NCI-H82 treated with DMSO at 0.1 percent for 48 hours (cell line): ENCODE results near the gene ABTB2.
A peak's percentile ranks its signal among the peaks of the same experiment; 100 is the strongest.

Experiments used
- DNase-seq: peaks from one replicate; lab custom pipeline; 2025; ENCODE audit not compliant: unreplicated experiment; lab: John Stamatoyannopoulos, UW

Gene ABTB2

DNA sequence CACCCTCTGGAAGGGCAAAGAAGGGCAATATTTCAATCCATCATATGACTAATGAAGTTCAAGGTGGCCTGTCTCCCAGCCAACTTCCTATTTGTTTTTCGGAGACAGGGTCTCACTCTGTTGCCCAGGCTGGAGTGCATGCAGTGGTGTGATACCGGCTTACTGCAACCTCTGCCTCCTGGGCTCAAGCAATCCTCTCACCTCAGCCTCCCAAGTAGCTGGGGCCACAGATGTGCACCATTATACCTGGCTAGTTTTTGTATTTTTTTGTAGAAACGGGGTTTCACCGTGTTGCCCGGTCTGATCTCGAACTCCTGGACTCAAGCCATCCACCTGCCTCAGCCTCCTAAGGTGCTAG, 13.4 kb downstream of the ABTB2 start:
- no peak for DNase-seq

DNA sequence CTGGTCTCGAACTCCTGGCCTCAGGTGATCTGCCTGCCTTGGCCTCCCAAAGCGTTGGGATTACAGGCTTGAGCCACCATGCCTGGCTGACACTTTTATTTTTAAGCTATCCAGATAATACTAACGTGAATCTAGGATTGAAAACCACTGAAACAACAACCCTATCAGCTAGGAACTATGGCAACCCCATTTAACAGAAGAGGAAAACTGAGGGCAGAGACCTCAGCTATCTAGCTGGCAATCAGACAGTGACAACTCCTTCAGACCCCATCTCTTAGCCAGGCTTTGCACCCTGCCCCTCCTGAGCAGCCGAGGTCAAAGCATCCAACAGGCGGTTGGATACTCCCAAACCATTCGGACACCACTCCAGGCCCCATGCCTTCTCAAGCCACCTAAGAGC, 14.1 kb downstream of the ABTB2 start:
- no peak for DNase-seq

DNA sequence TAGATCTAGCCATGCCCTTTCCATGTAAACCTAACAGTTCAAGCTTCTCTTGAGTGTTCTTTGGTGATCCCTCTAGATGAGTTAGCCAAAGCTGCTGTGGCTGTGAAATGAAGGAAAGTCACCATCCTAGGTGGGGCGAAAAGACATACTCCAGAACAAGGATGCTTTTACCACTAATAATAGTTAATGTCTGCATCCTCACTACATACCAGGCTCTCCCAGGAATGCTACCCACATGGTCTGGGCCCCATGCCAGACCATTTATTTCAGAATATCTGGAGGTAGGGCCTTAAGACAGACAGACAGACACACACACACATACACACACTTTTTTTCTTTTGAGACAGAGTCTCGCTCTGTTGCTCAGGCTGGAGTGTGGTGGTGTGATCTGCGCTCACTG, 14.7 kb downstream of the ABTB2 start:
- no peak for DNase-seq

DNA sequence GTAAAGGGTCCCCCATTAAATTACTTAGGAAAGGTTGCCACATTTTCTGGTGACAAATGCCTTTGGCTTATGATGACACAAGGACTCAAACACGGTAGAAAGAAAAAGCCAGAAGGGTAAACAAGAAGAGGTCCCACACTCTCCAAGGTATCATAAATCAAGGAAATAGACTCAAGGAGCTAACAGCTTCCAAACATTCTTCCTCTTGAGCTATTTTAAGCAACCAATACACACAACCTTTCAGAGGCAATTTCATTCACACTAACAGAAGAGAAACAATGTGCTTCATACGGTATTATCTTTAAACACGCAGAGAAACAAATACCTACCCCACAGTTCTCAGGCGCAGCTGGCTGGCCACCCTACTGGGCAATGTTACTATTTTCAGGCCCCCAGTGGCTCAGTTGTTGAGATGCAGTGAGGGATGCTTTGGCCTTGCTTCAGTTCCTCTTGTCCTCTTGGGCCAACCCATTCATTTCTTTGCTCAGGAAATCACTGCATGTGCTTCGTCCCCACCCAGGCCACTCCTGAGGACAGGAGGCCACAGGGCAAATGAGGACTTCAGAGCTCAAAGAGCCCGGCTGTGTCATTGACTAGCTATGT, 15.8 kb downstream of the ABTB2 start:
- no peak for DNase-seq

DNA sequence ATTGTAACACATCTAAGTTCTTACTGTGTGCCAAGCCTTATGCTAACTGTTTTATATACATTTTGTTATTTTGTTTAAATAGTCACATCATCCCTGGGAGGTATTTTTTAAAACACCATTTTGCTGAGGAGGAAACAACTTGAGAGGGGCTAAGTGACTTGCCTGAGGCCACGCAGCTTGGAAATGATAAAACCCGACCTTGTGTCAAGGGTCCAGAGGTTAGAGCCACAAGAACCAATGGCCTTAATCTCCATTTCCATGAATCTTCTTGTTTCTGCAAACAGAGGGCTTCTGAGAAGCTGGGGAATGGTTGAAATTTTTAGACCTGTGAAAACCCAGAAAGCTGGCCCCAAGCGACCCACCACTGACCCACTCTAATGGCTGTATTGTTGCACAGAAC, 16.7 kb downstream of the ABTB2 start:
- DNase-seq, result no peak

DNA sequence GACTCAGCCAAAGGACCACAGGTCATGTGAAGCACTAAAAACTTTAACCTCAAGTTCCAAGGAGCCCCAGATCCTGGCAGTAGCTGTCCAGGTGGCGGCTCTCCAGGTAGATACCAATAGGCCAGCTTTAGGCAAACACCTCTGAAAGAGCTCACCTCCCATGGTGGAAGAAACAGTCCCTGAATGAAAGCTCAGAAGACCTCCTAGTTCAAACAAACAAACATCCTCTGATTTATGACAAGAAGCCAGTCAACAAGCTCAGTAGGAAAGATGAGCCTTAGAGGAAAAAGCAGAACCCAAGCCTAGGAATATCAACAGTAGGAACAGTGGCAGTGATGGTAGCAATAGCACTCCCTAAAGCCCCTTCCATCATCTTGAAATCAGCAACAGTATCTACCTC, 17.2 kb downstream of the ABTB2 start:
- DNase-seq, result no peak

DNA sequence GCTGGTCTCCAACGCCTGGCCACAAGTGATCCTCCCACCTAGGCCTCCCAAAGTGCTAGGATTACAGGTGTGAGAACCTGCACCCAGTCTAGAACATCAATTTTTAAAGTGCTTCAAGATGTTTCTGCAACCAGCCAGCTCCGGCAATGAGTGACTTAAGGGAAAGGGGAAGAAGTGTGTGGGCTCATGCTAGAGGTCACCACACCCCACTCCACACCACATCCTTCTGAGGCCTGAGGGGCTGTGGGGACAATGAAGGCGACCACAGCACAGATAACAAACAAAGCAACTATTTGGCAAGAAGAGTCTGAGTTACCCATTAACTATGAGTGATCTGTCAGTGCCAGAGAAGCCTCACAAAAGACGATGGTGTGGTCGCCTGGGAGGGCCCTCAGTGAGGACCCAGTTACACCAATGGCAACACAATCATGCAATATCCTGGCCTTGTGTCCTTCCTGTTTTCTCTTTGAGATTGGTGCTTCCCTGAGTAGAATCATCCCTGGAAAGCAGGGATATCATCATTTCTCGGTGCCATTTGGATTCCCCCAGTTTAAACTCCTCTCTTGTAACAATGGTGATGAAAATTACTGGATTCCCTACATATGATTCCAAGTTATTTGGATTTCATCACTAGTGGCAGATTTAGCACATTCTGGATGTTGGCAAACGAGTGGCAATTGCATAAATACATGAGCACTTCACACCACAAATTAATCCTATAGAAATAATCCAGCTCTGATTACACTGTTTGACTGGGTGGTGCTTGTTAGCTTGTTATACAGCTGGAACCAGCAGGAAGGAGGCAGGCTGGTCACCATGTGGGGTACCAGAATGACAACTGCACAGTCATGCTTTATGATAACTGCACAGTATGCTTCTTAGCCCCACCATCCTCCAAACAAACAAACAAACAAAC, 18.4 kb downstream of the ABTB2 start:
- no peak for DNase-seq

DNA sequence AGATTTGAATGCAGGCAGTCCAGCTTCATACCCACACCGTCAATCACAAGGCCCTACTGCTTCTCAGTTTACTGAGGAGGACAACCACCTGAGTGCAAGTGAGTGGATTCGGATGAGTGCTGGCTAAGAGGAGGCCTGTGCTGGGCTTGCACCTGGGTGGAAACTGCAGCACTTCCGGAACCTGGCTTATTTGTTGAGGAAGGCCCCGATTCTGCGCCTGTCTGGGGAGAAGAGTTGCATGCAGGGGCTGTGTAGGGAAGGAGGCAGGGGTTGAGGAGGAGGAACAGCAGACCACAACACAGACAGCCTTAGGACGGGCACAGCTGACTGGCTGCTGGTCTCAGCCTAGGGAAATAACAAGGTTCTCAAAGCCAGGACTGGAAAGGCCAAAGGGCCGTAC, 20.8 kb downstream of the ABTB2 start:
- DNase-seq, result no peak

DNA sequence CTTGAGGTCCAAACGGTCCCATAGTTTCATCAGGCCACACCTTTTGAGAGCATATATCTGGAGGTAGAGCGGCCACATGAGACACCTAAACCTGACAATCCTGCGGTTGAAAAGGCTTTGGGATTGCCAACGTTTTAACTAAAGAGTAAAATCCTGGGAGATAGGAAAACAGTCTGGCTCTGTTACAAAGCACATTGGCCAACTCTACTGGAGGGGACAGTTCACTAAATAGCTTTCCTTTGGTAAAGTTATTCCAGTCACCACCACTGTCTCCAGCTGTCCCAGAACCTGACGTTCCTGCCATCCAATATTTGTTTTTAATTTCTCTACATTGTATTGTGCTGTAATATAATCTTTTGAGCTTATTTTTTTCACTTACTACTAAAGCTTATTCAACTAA, 22.0 kb downstream of the ABTB2 start:
- DNase-seq, result no peak

DNA sequence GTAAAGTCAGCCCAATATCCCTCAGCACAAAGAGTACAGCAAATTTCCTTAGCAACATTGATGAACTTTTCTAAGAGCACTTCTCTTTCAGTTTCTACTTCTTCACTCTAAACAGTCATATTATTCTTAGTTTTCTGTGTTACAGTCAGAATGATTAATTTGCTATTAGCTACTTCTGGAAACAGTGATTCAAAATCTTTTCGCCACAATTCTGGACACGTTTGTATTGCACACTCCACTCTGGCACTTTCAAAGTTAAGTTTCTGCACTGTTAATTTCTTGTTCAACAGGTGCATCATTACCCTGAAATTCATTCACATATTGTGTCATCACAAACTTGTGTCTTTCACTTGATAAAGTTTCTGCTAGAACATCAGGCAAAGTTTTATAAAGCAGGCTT, 22.5 kb downstream of the ABTB2 start:
- no peak for DNase-seq

DNA sequence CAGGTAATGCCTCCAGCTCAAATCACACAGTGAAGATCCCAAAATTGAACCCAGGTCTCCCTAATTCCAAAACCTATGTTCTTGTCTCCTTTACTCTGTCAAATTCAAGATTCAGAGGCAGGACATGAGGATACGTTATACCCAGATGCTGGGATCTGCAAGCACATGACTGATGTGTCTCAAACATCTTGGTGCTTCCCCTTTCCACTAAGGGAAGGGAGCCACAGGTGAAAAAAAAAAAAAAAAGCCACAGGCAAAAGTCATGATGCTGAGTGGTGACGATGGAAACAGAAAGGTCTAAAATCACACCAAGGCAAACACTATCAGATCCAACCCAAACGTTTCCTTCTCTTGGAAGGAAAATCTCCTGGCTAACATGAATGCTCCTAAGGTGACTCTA, 24.0 kb downstream of the ABTB2 start:
- DNase-seq, result no peak

DNA sequence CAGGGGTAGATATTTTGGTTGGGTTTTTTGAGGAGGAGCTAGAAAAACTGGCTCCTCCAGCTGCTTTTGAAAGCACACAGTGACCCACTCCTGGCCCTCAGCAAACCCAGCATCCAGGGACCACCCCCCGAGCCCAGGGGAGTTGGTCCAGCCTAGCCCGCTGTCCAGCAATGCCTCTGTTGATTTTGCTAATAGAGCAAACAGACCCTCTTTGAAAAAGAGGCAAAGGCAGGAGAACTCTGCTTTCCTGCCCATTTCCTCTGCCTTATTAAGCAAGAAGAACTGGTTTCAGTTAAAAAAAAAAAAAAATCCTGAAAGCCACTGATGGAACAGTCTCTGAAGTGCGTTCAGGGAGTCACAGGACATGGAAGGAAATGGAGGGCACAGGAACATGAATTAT, 25.3 kb downstream of the ABTB2 start:
- no peak for DNase-seq

DNA sequence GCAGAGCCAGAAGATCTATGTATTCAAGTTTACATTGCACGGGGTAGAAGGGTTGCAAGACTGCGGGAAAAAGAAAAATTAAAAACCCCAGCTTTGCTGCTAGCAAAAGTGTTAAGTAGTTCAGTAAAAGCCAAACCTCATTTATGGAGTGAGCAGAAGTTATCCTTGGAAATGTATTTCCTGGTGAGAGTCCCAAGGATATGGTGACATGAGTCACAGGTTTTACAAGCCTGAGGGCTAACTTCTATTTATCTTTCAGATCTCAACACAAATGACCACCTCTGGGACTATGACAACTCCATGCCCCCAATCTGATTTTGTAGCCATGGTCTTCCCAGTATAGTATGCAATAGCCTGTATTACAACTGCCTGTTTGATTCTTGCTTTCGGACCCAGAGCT, 26.1 kb downstream of the ABTB2 start:
- no peak for DNase-seq

DNA sequence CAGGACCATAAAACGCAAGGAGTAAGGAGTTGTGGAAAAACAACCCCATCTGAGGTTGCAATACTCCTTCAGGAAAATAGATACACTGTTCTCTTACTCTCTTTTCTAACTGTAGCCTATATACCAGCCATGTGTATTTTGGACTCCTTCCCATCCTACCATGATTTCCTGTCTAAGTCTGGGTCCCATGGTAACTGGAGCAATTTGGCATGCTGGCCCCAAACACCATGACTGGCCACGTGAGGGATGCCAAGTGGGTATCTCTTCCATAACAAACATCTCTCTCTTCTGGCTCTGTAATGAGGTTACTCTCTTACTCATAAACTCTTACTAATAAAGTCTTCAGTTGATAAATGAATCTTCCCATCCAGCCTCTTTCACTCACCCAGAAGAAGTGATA, 26.5 kb downstream of the ABTB2 start:
- DNase-seq, result no peak

DNA sequence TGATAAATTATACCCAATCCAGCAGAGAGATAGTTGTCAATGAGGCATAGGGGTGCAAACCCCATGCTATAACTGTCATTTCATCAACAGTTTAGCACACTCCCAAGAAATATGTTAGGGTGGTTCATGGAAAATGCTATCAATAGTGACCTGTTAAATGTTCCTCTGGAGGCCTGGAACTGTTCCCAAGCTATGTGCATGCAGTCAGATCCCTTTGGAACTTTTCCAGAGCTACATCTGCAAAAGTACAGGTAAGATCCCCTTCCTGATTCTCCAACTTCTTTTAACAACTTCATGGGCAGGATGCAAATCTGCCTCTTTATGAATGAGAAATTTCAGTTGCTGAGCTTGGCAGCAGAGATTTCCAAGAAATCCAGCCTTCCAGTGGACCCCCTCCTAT, 27.2 kb downstream of the ABTB2 start:
- no peak for DNase-seq

DNA sequence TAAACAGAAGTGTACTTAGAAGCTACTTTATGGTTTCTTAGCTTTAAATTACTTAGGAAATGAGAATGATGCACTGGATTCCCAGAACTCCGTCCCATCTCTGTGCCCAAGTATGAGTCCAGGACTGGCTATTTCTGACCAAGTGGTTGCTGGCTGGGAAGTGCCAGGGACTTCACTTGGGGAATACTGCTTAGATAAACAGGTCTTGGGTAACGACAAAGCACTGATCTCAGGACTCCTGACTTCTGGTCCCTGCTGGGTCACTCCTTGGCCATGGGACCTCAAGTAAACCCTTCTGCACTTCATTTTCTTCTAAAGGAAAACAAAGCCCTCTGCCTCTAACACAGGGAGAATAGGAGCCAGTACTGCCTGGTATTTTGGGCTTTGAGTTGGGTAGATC, 27.9 kb downstream of the ABTB2 start:
- no peak for DNase-seq

DNA sequence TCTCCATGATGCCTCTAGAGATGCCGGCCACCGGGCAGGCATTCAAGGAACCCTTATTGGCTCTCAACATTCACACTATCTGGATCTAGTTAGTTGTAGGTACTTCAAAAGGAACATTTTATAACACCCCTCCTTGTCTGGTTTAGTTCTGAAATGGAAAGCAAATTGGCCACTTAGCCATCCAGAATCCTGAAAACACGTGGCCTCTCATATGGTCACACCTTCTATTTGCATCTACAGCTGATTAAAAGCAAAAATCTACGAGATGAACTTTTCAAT, 29.2 kb downstream of the ABTB2 start:
- DNase-seq, result no peak

DNA sequence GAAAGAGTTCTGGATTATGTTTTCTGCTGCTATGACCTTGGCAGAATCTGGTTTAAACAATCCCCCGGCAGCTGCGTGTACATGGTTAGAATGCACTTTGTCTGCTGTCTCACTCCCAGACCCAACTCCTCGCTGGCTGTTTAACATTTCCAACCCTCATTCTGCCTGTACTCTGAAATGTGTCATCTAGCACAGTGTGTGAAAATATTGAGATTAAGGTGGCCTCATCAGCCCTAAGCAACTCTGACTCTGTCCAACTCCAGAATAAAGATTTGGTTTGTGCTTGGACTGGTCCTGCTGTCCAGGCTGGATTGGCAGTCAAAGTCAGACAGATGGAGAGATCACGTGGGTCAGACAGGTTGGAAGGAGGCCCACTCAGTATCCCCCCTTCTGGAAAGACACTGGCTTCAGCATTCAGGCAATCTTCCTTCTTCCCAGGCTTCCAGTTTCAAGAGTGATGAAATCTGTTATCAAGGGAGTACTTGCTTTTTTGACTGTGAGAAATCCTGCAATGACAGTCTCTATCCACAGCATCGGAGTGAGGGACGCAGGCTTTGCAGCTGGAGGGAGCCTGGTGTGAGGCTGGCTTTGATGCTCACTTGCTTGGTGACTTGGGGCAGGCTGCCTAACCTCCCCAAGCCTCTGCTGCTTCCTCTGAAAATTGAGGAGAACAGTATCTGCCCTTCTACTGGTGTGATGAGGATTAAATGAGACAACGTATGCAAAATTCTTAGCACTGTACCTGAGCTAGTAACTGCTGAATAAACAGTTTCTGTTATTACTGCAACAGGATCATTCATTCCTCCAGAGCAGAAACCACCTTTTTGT, 29.8 kb downstream of the ABTB2 start:
- DNase-seq, result peak; percentile 44

DNA sequence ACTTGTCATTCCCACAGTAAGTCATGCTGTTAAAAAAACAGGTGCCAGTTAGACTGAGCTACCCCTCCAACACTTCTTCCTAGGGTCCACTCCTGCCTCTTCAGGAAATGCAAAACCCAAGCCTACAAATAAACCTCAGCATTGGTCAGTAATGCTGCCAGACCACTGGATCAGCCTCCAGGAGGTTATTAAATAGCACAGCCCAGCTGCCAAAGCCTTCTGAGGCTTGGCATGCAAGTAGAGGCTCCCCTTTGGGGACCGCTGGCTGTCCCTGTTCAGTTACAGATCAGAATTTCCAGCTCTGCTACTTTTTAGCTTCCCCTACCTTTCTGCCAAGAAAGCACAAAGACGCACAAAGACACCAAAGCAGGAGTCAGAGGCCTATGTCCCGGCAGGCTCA, 33.3 kb downstream of the ABTB2 start:
- no peak for DNase-seq

DNA sequence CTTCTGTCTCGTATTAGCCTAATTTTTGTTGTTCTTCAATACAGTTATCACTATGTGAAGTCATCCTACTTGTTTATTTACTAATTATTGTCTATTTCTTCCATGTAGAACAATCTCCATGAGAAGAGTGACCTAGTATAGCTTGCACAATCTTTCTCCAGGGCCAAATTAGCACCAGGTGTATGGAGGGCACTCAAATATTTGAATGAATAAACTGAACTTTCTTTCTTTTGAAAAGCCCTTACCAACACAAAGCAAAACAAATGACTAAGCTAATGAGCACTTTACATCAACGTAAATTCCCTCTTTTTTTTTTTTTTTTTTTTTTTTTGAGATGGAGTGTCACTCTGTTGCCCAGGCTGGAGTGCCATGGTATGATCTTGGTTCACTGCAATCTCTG, 34.2 kb downstream of the ABTB2 start:
- DNase-seq, result no peak

DNA sequence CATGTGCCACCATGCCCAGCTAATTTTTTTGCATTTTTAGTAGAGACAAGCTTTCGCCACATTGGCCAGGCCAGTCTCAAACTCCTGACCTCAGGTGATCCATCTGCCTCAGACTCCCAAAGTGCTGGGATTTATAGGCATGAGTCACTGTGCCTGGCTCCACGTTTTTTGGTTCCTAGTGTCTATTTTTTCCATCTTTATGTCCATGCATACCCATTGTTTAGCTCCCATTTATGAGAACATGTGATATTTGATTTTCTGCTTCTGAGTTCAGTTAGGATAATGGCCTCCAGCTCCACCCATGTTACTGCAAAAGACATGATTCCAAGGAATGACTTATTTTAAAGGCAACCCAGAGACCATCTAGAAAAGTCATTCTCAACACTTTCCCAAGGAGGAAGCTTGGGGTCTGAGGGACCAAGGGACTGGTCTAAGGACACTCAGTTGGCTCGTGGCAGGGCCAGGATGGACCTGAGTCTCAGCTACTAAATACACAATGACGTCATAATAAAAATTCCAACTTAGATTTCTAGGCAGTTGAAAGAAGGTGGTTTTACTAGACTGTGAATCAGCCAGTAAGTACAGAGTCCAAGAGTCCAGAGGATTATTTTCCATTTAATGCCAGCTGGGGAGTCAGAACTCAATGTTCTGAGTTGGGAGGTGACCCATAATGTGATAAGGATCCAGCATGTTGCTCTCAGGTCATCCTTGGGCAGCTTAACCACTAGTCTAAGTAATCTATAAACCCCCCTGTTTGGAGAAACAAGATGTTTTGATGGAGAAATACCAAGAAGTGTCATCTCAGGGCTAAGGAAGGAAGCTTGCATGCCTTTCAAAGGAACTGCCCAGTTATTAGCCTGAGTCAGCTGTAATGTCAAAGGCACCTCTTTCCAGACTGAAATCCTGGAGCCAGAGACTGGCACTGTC, 39.4 kb downstream of the ABTB2 start:
- no peak for DNase-seq
